ENCODE data around the gene SERP2. TPM values are rescaled to one million over a fixed set of nuclear protein-coding genes. Genes with fewer than 3 reads are reported as not detected.

The SERP2 gene
- total RNA-seq, 1 donor from 2014 or later: 2.4 TPM

DNA sequence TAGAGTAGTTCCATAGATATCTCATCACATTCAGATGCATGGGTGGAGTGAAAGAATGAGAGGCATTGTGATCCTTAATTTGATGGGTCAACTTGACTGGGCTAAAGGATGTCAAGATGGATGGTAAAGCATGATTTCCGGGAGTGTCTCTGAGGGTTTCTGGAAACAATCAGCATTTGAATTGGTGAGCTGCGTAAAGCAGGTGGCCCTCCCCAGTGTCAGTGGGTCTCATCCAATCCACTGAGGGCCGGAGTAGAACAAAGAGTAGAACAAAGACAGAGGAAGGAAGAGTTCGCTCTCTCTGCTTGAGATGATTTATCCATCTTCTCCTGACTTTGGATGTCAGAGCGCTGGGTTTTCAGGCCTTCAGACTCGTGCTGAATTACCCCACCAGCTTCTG lies 43.1 kb downstream of the SERP2 start:
- no peak overlapping the region for H3K9ac ChIP-seq (ENCODE audit: low read length)
- Mint-ChIP-seq H3K4me1 (ENCODE audit: low read depth, unreplicated experiment) (peaks cover 12% of the 10 kb centered on the region), H3K36me3 (ENCODE audit: low read depth, unreplicated experiment) (no peaks in the 10 kb centered on the region), H3K27me3 (ENCODE audit: low read depth, unreplicated experiment) (peaks cover 5% of the 10 kb centered on the region), H3K9me3 (ENCODE audit: unreplicated experiment) (no peaks in the 10 kb centered on the region), H3K4me3 (ENCODE audit: unreplicated experiment) (no peak overlapping the region), H3K27ac (ENCODE audit: unreplicated experiment) (peak overlapping the region; percentile 72)
- no peaks in the 10 kb centered on the region for H3K36me3 ChIP-seq (ENCODE audit: insufficient read depth, low read length)
- no peak for TF ChIP-seq EZH2 (IDR thresholded peaks at IDR 0.05; ENCODE audit: insufficient read depth, low read length)
- TF ChIP-seq, protein P1, sequence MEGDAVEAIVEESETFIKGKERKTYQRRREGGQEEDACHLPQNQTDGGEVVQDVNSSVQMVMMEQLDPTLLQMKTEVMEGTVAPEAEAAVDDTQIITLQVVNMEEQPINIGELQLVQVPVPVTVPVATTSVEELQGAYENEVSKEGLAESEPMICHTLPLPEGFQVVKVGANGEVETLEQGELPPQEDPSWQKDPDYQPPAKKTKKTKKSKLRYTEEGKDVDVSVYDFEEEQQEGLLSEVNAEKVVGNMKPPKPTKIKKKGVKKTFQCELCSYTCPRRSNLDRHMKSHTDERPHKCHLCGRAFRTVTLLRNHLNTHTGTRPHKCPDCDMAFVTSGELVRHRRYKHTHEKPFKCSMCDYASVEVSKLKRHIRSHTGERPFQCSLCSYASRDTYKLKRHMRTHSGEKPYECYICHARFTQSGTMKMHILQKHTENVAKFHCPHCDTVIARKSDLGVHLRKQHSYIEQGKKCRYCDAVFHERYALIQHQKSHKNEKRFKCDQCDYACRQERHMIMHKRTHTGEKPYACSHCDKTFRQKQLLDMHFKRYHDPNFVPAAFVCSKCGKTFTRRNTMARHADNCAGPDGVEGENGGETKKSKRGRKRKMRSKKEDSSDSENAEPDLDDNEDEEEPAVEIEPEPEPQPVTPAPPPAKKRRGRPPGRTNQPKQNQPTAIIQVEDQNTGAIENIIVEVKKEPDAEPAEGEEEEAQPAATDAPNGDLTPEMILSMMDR (IDR thresholded peaks at IDR 0.05; ENCODE audit: insufficient read depth, low read depth, low read length): no peak
- H3K79me2 ChIP-seq (ENCODE audit: insufficient read depth, low read length): no peaks in the 10 kb centered on the region
- no peak overlapping the region for H3K4me2 ChIP-seq (ENCODE audit: low read length)
- DNase-seq (ENCODE audit: low read depth): no peak
- H3K27me3 ChIP-seq (ENCODE audit: insufficient read depth, low read length): no peaks in the 10 kb centered on the region
- no peak overlapping the region for H3K27ac ChIP-seq (ENCODE audit: low read depth, low read length)
- FAIRE-seq: no peak
- no peaks in the 10 kb centered on the region for H3K4me1 ChIP-seq (ENCODE audit: insufficient read depth, low read length)
- H2AFZ ChIP-seq (ENCODE audit: low read depth, low read length): no peak overlapping the region
- no peaks in the 10 kb centered on the region for H4K20me1 ChIP-seq (ENCODE audit: insufficient read depth, low read length)
- H3K4me3 ChIP-seq (ENCODE audit: insufficient read depth, low read depth, low read length): no peak overlapping the region
- H3K9me3 ChIP-seq (ENCODE audit: insufficient read depth, low read depth, low read length): no peaks in the 10 kb centered on the region

DNA sequence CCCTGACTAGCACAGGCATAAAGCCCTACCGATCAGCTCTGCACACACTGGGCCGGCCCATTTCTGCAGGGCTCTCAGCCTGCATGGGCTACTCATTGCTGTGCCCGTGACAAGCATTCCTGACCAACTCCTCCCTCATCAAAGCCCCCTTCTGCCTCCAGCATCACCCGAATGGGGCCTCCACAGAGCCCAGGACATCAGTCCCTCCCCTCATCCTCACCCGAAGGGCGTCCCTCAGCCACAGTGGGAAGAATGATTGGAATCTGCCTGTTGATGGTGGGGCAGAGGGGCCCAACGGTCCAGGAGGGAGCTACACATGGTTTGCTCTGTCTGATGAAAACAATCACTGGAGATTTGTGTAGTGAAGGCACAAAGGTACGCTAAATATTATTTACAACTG lies 43.8 kb downstream of the SERP2 start:
- Mint-ChIP-seq H3K4me3 (ENCODE audit: unreplicated experiment) (no peak overlapping the region), H3K36me3 (ENCODE audit: low read depth, unreplicated experiment) (peaks cover 5% of the 10 kb centered on the region), H3K27ac (ENCODE audit: unreplicated experiment) (no peak overlapping the region), H3K4me1 (ENCODE audit: low read depth, unreplicated experiment) (peaks cover 12% of the 10 kb centered on the region), H3K27me3 (ENCODE audit: low read depth, unreplicated experiment) (peaks cover 10% of the 10 kb centered on the region), H3K9me3 (ENCODE audit: unreplicated experiment) (peaks cover under 1% of the 10 kb centered on the region)
- H2AFZ ChIP-seq (ENCODE audit: low read depth, low read length): no peak overlapping the region
- no peak overlapping the region for H3K4me3 ChIP-seq (ENCODE audit: insufficient read depth, low read depth, low read length)
- FAIRE-seq: no peak
- no peaks in the 10 kb centered on the region for H3K79me2 ChIP-seq (ENCODE audit: insufficient read depth, low read length)
- no peaks in the 10 kb centered on the region for H4K20me1 ChIP-seq (ENCODE audit: insufficient read depth, low read length)
- no peaks in the 10 kb centered on the region for H3K36me3 ChIP-seq (ENCODE audit: insufficient read depth, low read length)
- H3K27ac ChIP-seq (ENCODE audit: low read depth, low read length): no peak overlapping the region
- H3K4me2 ChIP-seq (ENCODE audit: low read length): no peak overlapping the region
- no peak overlapping the region for H3K9ac ChIP-seq (ENCODE audit: low read length)
- H3K4me1 ChIP-seq (ENCODE audit: insufficient read depth, low read length): no peaks in the 10 kb centered on the region
- no peaks in the 10 kb centered on the region for H3K27me3 ChIP-seq (ENCODE audit: insufficient read depth, low read length)
- no peak for TF ChIP-seq EZH2 (IDR thresholded peaks at IDR 0.05; ENCODE audit: insufficient read depth, low read length)
- TF ChIP-seq, protein P1 (IDR thresholded peaks at IDR 0.05; ENCODE audit: insufficient read depth, low read depth, low read length): no peak
- DNase-seq (ENCODE audit: low read depth): no peak
- no peaks in the 10 kb centered on the region for H3K9me3 ChIP-seq (ENCODE audit: insufficient read depth, low read depth, low read length)

DNA sequence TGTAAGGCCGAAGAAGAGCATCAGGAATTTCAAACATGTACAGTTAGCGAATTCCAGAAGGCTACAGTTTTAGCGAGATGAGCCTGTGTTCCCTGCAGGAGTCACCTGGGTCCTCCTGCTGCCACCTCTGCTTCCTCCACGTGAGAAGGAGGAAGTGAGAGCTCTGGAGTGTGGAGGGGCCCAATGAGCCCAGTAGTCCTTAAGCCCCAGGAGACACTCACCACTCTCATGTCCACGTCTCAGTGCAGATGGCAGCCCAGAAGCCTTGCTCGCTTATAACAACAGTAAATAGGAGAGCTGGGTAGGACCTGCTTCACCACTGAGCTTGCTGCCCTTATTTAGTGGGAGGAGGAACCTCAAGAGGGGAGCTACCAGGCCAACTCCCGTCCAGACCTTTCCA lies 44.3 kb downstream of the SERP2 start:
- H3K4me3 Mint-ChIP-seq (ENCODE audit: unreplicated experiment): no peak overlapping the region
- H3K9me3 ChIP-seq (ENCODE audit: insufficient read depth, low read depth, low read length): no peaks in the 10 kb centered on the region
- FAIRE-seq (no peak), DNase-seq (ENCODE audit: low read depth) (no peak)
- no peaks in the 10 kb centered on the region for H3K4me1 ChIP-seq (ENCODE audit: insufficient read depth, low read length)
- H3K27ac Mint-ChIP-seq (ENCODE audit: unreplicated experiment): no peak overlapping the region
- no peaks in the 10 kb centered on the region for H4K20me1 ChIP-seq (ENCODE audit: insufficient read depth, low read length)
- H3K4me3 ChIP-seq (ENCODE audit: insufficient read depth, low read depth, low read length): no peak overlapping the region
- peaks cover 2% of the 10 kb centered on the region for H3K9me3 Mint-ChIP-seq (ENCODE audit: unreplicated experiment)
- H3K79me2 ChIP-seq (ENCODE audit: insufficient read depth, low read length): no peaks in the 10 kb centered on the region
- peaks cover 5% of the 10 kb centered on the region for H3K36me3 Mint-ChIP-seq (ENCODE audit: low read depth, unreplicated experiment)
- no peaks in the 10 kb centered on the region for H3K27me3 ChIP-seq (ENCODE audit: insufficient read depth, low read length)
- H3K27me3 Mint-ChIP-seq (ENCODE audit: low read depth, unreplicated experiment): peaks cover 12% of the 10 kb centered on the region
- peaks cover 11% of the 10 kb centered on the region for H3K4me1 Mint-ChIP-seq (ENCODE audit: low read depth, unreplicated experiment)
- no peak overlapping the region for H2AFZ ChIP-seq (ENCODE audit: low read depth, low read length)
- no peak overlapping the region for H3K9ac ChIP-seq (ENCODE audit: low read length)
- H3K27ac ChIP-seq (ENCODE audit: low read depth, low read length): no peak overlapping the region
- no peaks in the 10 kb centered on the region for H3K36me3 ChIP-seq (ENCODE audit: insufficient read depth, low read length)
- no peak overlapping the region for H3K4me2 ChIP-seq (ENCODE audit: low read length)
- TF ChIP-seq, protein P1 (IDR thresholded peaks at IDR 0.05; ENCODE audit: insufficient read depth, low read depth, low read length): no peak
- no peak for TF ChIP-seq EZH2 (IDR thresholded peaks at IDR 0.05; ENCODE audit: insufficient read depth, low read length)
